ENCODE measurements around the gene LMF1.

DNA sequence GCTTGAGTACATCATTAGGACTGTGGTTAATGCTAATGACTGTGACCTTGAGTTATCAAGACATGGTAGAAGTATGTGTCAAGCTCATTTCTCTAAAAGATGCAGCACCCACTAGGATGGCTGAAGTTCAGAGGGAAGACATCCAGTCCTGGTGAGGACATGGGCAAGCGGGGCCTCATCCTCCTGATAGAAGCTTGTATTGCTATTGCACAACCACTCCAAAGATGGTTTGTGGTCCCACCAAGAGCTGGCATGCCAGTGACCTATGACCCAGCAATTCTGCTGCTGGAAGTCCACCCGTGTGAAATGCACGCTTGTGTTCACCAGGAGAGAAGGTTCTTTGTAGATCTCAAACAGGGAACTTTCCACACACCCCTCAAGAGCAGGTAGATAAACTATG is 25.0 kb upstream of the LMF1 start:
- TF ChIP-seq, protein P1, sequence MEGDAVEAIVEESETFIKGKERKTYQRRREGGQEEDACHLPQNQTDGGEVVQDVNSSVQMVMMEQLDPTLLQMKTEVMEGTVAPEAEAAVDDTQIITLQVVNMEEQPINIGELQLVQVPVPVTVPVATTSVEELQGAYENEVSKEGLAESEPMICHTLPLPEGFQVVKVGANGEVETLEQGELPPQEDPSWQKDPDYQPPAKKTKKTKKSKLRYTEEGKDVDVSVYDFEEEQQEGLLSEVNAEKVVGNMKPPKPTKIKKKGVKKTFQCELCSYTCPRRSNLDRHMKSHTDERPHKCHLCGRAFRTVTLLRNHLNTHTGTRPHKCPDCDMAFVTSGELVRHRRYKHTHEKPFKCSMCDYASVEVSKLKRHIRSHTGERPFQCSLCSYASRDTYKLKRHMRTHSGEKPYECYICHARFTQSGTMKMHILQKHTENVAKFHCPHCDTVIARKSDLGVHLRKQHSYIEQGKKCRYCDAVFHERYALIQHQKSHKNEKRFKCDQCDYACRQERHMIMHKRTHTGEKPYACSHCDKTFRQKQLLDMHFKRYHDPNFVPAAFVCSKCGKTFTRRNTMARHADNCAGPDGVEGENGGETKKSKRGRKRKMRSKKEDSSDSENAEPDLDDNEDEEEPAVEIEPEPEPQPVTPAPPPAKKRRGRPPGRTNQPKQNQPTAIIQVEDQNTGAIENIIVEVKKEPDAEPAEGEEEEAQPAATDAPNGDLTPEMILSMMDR (IDR thresholded peaks at IDR 0.05) = no peak
- no peak for TF ChIP-seq ZFX (IDR thresholded peaks at IDR 0.05; ENCODE audit: borderline replicate concordance)
